HUES6 (cell line): ENCODE measurements around the gene KCMF1.
A peak's percentile ranks its signal among the peaks of the same experiment; 100 is the strongest.

ENCODE experiments used
- H3K27ac ChIP-seq: 2 replicates; pipeline ENCODE4 v1.7.0; 2013; ENCODE audit warnings: low read depth, mild to moderate bottlenecking, low read length, inconsistent platforms
- H3K27me3 ChIP-seq: 2 replicates; pipeline ENCODE4 v1.6.1; 2013; ENCODE audit warnings: low read length; ENCODE audit not compliant: control insufficient read depth, insufficient read depth
- H3K36me3 ChIP-seq: 2 replicates; pipeline ENCODE4 v1.6.1; 2013; ENCODE audit warnings: low read length; ENCODE audit not compliant: control insufficient read depth, insufficient read depth
- H3K4me1 ChIP-seq: 2 replicates; pipeline ENCODE4 v1.6.1; 2013; ENCODE audit warnings: low read length; ENCODE audit not compliant: control insufficient read depth, insufficient read depth
- H3K4me3 ChIP-seq: 2 replicates; pipeline ENCODE4 v1.5.1; 2013; ENCODE audit warnings: low read depth, low read length
- H3K9ac ChIP-seq: one replicate; pipeline ENCODE4 v1.6.1; 2013; ENCODE audit warnings: mild to moderate bottlenecking, low read length
- H3K9me3 ChIP-seq: 2 replicates; pipeline ENCODE4 v1.6.1; 2013; ENCODE audit warnings: low read depth, low read length; ENCODE audit not compliant: control insufficient read depth, insufficient read depth

KCMF1 gene

GRCh38 chr2:85034158-85034557, 63.2 kb downstream of the KCMF1 start:
- Histone ChIP-seq H3K9ac (no peak overlapping the region), H3K27ac (no peak overlapping the region), H3K36me3 (peaks cover 69% of the 10 kb centered on the region), H3K9me3 (no peaks in the 10 kb centered on the region), H3K4me3 (no peak overlapping the region), H3K27me3 (no peaks in the 10 kb centered on the region), H3K4me1 (no peaks in the 10 kb centered on the region)

DNA sequence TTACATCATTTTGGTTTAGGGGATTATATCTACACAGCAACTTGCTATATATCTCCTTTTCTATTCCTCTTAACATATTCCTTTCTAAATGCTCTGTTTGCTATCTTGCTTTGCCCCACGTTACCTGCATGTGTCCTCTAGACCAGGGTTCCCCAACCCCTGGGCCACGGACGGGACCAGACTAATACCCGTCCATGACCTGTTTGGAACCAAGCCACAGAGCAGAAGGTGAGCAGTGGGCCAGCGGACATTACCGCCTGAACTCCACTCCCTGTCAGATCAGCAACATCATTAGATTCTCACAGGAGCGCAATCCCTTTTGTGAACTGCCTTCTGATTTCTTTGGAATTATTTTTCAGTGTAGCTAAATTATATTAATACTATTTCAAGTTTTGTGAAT, 66.7 kb downstream of the KCMF1 start:
- Histone ChIP-seq H3K27ac (no peak overlapping the region), H3K9me3 (no peaks in the 10 kb centered on the region), H3K27me3 (no peaks in the 10 kb centered on the region), H3K4me1 (no peaks in the 10 kb centered on the region), H3K36me3 (peaks cover 71% of the 10 kb centered on the region), H3K4me3 (no peak overlapping the region), H3K9ac (no peak overlapping the region)

DNA sequence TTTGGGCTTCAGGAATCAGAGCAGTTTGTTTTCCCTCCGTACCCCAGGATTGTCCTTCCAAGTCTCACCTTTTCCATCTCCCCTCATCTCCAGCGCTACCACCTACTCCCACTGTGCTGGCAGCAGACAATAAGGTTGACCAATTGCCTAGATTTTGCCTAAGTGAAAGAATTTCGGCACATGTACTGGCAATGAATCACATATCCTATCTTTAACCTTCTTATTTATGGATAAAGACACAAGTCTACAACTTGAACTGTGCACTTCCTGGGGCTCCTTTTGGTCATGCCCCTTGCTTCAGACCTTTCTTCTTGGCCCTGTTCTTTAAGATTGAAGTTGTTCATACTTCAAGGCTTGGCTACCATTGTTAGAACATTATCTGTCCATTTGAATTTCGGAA, 71.4 kb downstream of the KCMF1 start:
- Histone ChIP-seq H3K4me1 (no peaks in the 10 kb centered on the region), H3K36me3 (peaks cover 79% of the 10 kb centered on the region), H3K27ac (no peak overlapping the region)

GRCh38 chr2:85048534-85048933, 77.6 kb downstream of the KCMF1 start:
- no peak overlapping the region for H3K9ac ChIP-seq
- H3K4me1 ChIP-seq: 0 out of 2 replicates have a peak, but pooled peaks cover 7% of the 10 kb centered on the region
- no peaks in the 10 kb centered on the region for H3K27me3 ChIP-seq
- H3K27ac ChIP-seq: no peak overlapping the region
- H3K4me3 ChIP-seq: no peak overlapping the region
- peaks cover 92% of the 10 kb centered on the region for H3K36me3 ChIP-seq
- H3K9me3 ChIP-seq: no peaks in the 10 kb centered on the region

More for the DNA sequence above, 71.4 kb downstream of the KCMF1 start:
- no peaks in the 10 kb centered on the region for H3K9me3 ChIP-seq
- H3K4me3 ChIP-seq: no peak overlapping the region
- no peak overlapping the region for H3K9ac ChIP-seq
- no peaks in the 10 kb centered on the region for H3K27me3 ChIP-seq

DNA sequence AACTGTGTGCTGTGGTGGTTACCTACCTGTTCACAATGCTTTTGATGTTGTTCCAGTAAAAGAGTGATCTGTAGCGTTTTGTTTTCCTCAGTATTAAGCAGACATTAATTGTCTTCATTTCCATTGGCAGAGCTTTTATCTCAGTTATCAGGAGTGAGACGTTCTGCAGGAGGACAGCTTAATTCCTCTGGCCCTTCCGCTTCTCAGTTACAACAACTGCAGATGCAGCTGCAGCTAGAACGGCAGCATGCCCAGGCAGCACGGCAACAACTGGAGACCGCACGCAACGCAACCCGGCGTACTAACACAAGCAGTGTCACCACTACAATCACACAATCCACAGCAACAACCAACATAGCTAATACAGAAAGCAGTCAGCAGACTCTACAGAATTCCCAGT, 78.3 kb downstream of the KCMF1 start:
- Histone ChIP-seq H3K4me1 (0 out of 2 replicates have a peak, but pooled peaks cover 11% of the 10 kb centered on the region), H3K9ac (no peak overlapping the region), H3K9me3 (no peaks in the 10 kb centered on the region), H3K4me3 (no peak overlapping the region), H3K36me3 (peaks cover 89% of the 10 kb centered on the region), H3K27ac (no peak overlapping the region), H3K27me3 (no peaks in the 10 kb centered on the region)

- Histone ChIP-seq H3K36me3 (peaks cover 49% of the 10 kb centered on the region), H3K4me1 (peaks cover 11% of the 10 kb centered on the region; the same call in 1 of the 2 replicates), H3K9ac (no peak overlapping the region), H3K4me3 (no peak overlapping the region), H3K27ac (no peak overlapping the region; the same call in 1 of the 2 replicates), H3K27me3 (no peaks in the 10 kb centered on the region), H3K9me3 (no peaks in the 10 kb centered on the region)
These were observed 82.8 kb downstream of the KCMF1 start for GRCh38 chr2:85053802-85054201.

GRCh38 chr2:85057226-85057962, 86.4 kb downstream of the KCMF1 start:
- no peaks in the 10 kb centered on the region for H3K9me3 ChIP-seq
- H3K4me1 ChIP-seq: peaks cover 11% of the 10 kb centered on the region; the same call in 1 of the 2 replicates
- no peak overlapping the region for H3K9ac ChIP-seq
- no peaks in the 10 kb centered on the region for H3K27me3 ChIP-seq
- H3K4me3 ChIP-seq: no peak overlapping the region
- peaks cover 17% of the 10 kb centered on the region for H3K36me3 ChIP-seq
- no peak overlapping the region for H3K27ac ChIP-seq

DNA sequence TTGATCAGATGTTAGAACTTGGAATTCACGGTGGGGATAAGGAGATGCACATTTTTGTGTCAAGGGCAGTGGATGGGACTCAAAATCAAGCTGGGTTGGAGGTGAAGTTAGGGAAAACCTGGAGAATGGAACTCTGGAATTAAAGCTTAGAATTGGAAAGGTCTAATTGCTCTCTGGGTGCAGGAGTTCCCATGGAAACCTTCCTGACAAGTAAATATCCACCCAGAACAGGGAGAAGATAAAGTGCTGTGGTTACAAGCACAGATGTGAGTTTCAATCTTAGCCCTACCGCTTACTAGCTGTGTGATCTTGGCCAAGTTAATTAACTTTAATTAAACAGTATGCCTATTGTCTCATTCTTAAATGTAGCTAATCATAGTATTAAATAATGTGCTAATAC, 90.9 kb downstream of the KCMF1 start:
- Histone ChIP-seq H3K9ac (no peak overlapping the region), H3K36me3 (no peaks in the 10 kb centered on the region), H3K27ac (no peak overlapping the region), H3K4me3 (no peak overlapping the region), H3K9me3 (no peaks in the 10 kb centered on the region), H3K27me3 (peaks cover 16% of the 10 kb centered on the region), H3K4me1 (peaks cover 11% of the 10 kb centered on the region)

- H3K36me3 ChIP-seq: no peaks in the 10 kb centered on the region
- H3K4me3 ChIP-seq: no peak overlapping the region
- H3K9ac ChIP-seq: no peak overlapping the region
- H3K9me3 ChIP-seq: no peaks in the 10 kb centered on the region
- no peak overlapping the region for H3K27ac ChIP-seq
- peaks cover 16% of the 10 kb centered on the region for H3K27me3 ChIP-seq
- peaks cover 11% of the 10 kb centered on the region for H3K4me1 ChIP-seq
These were observed 91.6 kb downstream of the KCMF1 start for GRCh38 chr2:85062565-85062964.

GRCh38 chr2:85063981-85064599, 93.1 kb downstream of the KCMF1 start:
- H3K36me3 ChIP-seq: no peaks in the 10 kb centered on the region
- H3K4me1 ChIP-seq: peaks cover 11% of the 10 kb centered on the region
- no peak overlapping the region for H3K9ac ChIP-seq
- no peaks in the 10 kb centered on the region for H3K9me3 ChIP-seq
- no peak overlapping the region for H3K27ac ChIP-seq
- H3K27me3 ChIP-seq: peaks cover 16% of the 10 kb centered on the region
- H3K4me3 ChIP-seq: no peak overlapping the region

DNA sequence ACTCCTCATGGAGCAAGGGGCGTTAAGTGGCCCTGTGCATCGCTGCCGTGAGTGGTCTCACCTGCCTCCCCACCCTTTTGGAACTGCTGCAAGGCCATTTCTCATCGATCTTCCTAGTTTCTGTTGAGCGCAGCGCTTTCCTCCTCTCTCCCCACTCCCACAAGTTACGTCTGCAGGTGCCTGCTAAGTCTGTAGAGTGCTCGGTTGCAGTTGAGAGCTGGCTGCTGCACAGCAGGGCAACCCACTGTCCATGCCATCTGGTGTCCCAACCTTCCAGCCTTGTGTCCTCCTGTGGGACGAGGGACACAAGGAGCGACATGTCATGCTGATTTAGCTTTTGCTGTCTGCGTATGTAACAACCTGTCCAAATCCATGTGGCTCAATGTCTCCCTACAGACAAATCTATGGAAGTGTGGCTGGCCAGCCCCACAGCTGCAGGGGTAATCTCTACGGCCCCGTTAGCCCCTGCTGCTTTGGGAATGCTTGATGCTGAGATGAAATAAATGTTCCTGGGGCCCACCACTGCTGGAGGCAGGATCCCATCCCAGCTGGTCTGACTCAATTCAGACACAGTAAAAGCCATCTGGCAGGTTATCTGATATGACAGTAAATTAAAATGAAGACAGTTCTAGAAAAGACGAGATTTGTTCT, 94.1 kb downstream of the KCMF1 start:
- Histone ChIP-seq H3K4me1 (peaks cover 11% of the 10 kb centered on the region), H3K27me3 (peaks cover 16% of the 10 kb centered on the region), H3K27ac (no peak overlapping the region), H3K9me3 (no peaks in the 10 kb centered on the region), H3K9ac (peak overlapping the region; percentile 14), H3K36me3 (no peaks in the 10 kb centered on the region), H3K4me3 (no peak overlapping the region)
